Measurements from ENCODE around the gene SP1. TPM values are rescaled to one million over a fixed set of nuclear protein-coding genes. Genes with fewer than 3 reads are reported as not detected.

Gene SP1
- total and polyA plus RNA-seq, 9 donors: 25.7 to 109 (median 85.9) TPM

DNA sequence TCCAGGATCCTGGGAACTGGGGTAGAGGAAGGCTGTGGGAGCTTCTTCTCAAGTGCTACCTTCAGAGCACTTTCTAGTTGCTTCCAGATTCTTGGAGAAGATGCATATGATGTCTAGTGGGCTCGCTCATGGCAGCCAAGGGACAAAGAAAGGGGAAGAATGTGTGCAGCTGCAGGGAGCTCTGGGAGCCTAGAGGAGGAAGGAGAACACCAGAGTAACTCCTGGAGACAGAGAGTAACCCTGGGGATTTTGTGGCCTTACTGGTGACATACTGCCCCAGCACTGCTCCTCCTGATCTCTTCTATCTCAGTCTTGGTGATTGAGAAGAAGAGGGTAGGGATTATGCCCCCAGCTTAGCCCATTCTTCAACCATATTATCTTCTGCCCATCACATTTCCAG is 33.5 kb upstream of the SP1 start:
- intact Hi-C loops (cut with DNase I): no loop called here
- Histone ChIP-seq H3K9me3 (no peaks in the 10 kb centered on the region), H3K4me3 (no peak overlapping the region), H3K27me3 (no peaks in the 10 kb centered on the region), H3K4me1 (ENCODE audit: insufficient read depth) (peaks cover 3% of the 10 kb centered on the region), H3K36me3 (no peaks in the 10 kb centered on the region), H3K27ac (no peak overlapping the region)
- TF ChIP-seq EP300 (IDR thresholded peaks at IDR 0.05) (no peak), POLR2A (IDR thresholded peaks at IDR 0.05) (no peak)
- TF ChIP-seq, protein P1, sequence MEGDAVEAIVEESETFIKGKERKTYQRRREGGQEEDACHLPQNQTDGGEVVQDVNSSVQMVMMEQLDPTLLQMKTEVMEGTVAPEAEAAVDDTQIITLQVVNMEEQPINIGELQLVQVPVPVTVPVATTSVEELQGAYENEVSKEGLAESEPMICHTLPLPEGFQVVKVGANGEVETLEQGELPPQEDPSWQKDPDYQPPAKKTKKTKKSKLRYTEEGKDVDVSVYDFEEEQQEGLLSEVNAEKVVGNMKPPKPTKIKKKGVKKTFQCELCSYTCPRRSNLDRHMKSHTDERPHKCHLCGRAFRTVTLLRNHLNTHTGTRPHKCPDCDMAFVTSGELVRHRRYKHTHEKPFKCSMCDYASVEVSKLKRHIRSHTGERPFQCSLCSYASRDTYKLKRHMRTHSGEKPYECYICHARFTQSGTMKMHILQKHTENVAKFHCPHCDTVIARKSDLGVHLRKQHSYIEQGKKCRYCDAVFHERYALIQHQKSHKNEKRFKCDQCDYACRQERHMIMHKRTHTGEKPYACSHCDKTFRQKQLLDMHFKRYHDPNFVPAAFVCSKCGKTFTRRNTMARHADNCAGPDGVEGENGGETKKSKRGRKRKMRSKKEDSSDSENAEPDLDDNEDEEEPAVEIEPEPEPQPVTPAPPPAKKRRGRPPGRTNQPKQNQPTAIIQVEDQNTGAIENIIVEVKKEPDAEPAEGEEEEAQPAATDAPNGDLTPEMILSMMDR (IDR thresholded peaks at IDR 0.05): no peak
- no peak for DNase-seq
- 85 to 100% (median 98%) methylated on average over 1 of the region's 1 CpG for WGBS, 3 donors

DNA sequence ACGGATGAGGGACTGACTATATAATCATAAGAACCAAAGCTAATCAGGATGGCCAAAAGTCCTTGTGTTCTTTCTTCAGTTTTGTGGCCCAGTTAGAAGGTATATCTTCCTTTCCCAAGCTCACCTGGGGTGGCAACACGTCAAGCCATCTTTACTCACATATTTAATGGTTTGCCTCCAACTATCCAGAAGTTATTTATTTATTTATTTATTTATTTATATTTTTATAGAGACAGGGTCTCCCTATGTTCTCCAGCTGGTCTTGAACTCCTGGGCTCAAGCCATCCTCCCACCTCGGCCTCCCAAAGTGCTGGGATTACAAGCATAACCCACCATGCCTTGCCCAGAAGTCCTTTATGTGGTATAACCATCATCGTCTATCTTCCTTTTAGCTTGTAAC is 32.1 kb upstream of the SP1 start:
- TF ChIP-seq EP300 (IDR thresholded peaks at IDR 0.05) (no peak), POLR2A (IDR thresholded peaks at IDR 0.05) (no peak)
- TF ChIP-seq, protein P1 (IDR thresholded peaks at IDR 0.05): no peak
- Histone ChIP-seq H3K27ac (no peak overlapping the region), H3K4me3 (no peak overlapping the region), H3K9me3 (no peaks in the 10 kb centered on the region), H3K36me3 (no peaks in the 10 kb centered on the region), H3K27me3 (no peaks in the 10 kb centered on the region), H3K4me1 (ENCODE audit: insufficient read depth) (peaks cover 3% of the 10 kb centered on the region)
- DNase-seq: no peak
- intact Hi-C loops (cut with DNase I): no loop called here
- 87 to 94% (median 87%) methylated on average over 4 of the region's 4 CpGs for WGBS, 3 donors

DNA sequence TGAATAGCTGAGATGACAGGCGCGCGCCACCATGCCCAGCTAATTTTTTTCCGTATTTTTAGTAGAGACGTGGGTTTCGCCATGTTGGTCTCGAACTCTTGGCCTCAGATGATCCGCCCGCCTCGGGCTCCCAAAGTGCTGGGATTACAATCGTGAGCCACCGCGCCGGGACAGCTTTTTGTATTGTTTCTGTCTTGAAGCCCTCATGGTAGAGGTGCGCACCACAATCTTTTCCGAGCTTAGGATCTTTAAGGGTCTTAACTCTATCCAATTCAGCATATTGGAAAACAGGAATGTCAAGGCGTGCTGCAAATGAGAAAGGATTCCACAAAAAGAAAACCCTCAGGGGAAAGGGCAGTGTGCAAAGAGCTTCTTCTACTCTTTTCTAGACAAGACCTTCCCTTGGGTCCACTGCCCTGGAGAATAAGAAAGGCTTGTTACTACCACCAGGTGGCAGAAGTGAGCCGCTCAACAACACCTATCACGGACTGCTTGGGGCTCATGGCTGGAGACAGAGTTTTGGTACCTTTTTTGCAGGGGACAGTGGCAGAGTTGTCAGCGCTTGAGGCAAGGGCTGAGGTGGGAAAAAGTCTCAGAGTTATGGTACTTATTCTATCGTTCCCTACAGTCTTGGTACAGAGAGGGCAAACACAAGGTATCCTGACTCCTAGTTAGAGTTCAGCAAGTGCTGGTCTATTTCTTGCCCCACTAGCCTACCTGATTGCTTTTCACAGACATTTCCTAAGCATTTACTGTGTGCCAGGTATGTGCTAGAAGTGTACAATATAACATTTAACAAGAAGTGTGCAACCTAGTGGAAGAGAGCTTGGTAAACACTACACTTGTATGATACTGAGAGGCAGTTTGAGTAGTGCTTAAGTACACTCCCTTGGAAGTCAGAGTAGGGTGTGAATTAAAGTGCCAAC is 27.4 kb upstream of the SP1 start:
- 58 to 68% (median 63%) methylated on average over 21 of the region's 21 CpGs for WGBS, 3 donors
- H3K4me3 ChIP-seq: no peak overlapping the region
- intact Hi-C loops (cut with DNase I): loop anchor here (1.0 to 10.0 kb wide), 6 partner anchors 68 to 156 kb away; partner anchors contain the start of genes NPFF (in 2 of the 4), AMHR2 (in 1 of the 4) and TARBP2 (in 1 of the 4)
- peak; percentile 76 to 90 (median 81) for DNase-seq
- H3K27me3 ChIP-seq: no peaks in the 10 kb centered on the region
- no peak overlapping the region for H3K27ac ChIP-seq
- TF ChIP-seq EP300 (IDR thresholded peaks at IDR 0.05) (no peak), POLR2A (IDR thresholded peaks at IDR 0.05) (no peak)
- TF ChIP-seq, protein P1 (IDR thresholded peaks at IDR 0.05): peak; percentile 83 to 93 (median 92)
- H3K4me1 ChIP-seq (ENCODE audit: insufficient read depth): no peaks in the 10 kb centered on the region
- no peaks in the 10 kb centered on the region for H3K36me3 ChIP-seq
- no peaks in the 10 kb centered on the region for H3K9me3 ChIP-seq

DNA sequence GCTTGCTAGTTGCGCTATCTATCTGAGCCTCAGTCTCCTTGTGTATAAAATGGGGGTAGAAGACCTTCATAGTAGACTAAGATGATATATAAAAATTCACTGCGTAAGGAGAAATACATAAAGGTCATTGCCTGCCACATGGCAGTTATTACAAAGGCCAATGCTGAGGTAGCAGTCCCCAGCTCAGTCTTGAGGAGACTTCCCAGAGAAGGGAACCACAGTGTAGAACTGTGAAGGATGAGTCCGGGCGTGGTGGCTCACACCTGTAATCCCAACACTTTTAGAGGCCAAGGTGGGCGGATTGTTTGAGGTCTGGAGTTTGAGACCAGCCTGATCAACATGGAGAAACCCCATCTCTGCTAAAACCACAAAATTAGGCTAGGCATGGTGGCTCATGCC is 26.7 kb upstream of the SP1 start:
- H3K27ac ChIP-seq: no peak overlapping the region
- no peaks in the 10 kb centered on the region for H3K36me3 ChIP-seq
- intact Hi-C loops (cut with DNase I): loop anchor here (2.0 to 10.0 kb wide), 5 partner anchors 68 to 156 kb away; partner anchors contain the start of genes NPFF (in 2 of the 4), AMHR2 (in 1 of the 4) and TARBP2 (in 1 of the 4)
- no peaks in the 10 kb centered on the region for H3K4me1 ChIP-seq (ENCODE audit: insufficient read depth)
- 88 to 90% (median 89%) methylated on average over 5 of the region's 5 CpGs for WGBS, 3 donors
- no peaks in the 10 kb centered on the region for H3K9me3 ChIP-seq
- DNase-seq: no peak
- TF ChIP-seq, protein P1 (IDR thresholded peaks at IDR 0.05): no peak
- no peak for TF ChIP-seq EP300 (IDR thresholded peaks at IDR 0.05)
- TF ChIP-seq POLR2A (IDR thresholded peaks at IDR 0.05): no peak
- H3K27me3 ChIP-seq: no peaks in the 10 kb centered on the region
- no peak overlapping the region for H3K4me3 ChIP-seq
